Cerebellar nuclear complex (tissue), 1 donor: ENCODE data around the gene KCNG2.

Experiments
- DNase-seq, 2 experiments: peaks; one replicate each; lab custom pipeline; 2025; lab: John Stamatoyannopoulos, UW

The KCNG2 gene

GRCh38 chr18:79784965-79785770 lies 12.6 kb upstream of the KCNG2 start:
- DNase-seq = no peak

DNA sequence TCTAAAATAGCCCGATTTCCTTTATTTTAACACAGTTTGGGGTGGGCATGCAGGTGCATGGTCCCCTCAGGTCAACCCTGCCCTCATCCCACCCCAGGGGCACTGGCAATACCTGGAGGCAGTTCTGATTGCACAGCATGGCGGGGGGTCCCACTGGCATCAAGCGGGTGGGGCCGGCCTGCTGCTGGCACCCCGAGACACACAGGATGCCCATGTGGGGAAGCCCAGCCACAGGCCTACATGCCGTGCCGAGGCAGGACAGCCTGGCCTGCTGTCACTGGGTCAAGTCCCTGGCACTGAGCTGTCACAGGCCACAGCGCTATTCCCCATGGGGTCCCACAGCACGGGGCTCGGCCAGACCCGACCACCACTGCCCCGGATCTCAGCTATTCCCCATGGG lies 11.9 kb upstream of the KCNG2 start:
- DNase-seq = no peak

DNA sequence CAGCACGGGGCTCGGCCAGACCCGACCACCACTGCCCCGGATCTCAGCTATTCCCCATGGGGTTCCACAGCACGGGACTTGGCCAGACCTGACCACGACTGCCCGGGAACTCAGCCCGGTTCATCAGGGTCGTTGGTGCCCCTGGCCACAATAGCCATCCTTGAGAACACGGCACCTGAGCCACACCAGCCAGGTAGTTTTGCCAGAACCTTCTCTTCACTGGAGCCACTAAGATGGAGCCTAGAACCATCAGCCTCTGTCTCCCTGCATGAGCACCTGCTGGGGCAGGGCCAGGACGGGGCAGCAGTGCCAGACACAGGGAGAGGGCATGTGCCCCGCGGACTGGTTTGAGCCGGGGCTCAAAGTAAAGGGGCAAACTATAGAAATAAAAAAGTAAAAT lies 11.4 kb upstream of the KCNG2 start:
- no peak for DNase-seq

GRCh38 chr18:79786786-79787526 lies 10.8 kb upstream of the KCNG2 start:
- DNase-seq = no peak

DNA sequence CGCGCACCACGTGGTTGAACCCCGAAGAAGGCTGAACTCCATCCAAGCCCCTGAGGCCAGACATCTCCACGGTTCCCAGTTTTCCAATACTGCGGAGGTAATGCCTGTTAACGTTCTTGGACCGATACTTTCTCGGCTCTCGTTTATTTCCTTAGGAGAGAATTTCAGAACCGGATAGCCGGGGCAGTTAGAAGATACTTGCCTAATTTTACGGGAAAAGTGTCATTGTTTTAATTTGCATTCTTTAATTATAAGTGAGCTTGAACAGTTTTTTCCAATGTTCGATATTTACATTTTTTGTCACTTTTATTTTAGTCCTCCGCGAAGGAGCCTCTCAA lies 10.2 kb upstream of the KCNG2 start:
- no peak for DNase-seq

- no peak for DNase-seq
Measured at GRCh38 chr18:79787865-79788733, 9.6 kb upstream of the KCNG2 start.

- DNase-seq = no peak
Measured at GRCh38 chr18:79788734-79789085, 9.0 kb upstream of the KCNG2 start.

GRCh38 chr18:79789091-79789891 lies 8.4 kb upstream of the KCNG2 start:
- DNase-seq = no peak

DNA sequence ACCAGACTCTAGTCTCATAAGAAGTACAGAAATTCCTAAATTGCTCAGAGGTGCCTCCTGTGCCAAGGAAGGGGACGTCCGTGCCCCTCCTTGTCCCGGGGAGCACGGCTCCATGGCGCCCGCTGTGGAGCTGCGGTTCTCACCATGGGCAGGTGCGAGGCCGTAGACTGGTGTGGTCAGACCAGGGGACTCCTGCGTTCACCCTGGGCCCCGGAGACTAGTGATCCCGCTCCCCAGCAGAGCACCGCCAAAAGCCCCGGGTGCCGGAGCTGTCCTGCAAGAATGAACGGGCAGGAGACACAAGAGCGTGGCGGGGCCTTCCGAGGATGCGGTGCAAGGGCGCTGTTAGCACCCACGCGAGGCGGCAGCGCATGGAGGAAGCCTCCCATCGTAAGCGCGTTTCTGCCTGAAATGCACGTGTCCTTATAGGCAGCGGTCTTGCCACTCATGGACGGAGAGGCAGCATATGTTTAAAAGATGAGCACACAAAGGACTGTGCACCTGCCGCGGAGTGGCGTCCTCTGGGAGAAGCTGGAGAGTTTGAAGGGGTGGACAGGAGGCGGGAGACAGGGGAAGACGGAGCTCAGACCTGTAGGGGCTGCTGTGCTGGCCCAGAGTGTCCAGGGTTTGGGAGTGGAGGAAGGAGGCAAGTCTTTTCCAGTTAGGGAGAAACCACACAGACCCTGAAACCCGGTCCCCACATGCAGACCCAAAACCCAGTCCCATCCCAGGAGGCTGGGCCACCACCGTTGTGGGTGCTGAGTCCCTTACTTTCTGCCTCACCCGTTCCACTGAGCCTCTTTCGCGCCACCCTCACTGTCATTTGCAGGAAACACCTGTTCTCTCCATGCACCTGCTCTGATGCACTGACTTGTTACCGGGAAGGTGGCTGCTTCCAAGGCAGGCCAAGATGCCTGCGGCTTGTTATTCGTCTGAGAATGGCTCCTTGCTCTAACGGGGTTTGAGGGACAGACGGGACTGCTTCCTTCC lies 7.5 kb upstream of the KCNG2 start:
- no peak for DNase-seq

GRCh38 chr18:79790996-79791972 lies 6.5 kb upstream of the KCNG2 start:
- DNase-seq = no peak

DNA sequence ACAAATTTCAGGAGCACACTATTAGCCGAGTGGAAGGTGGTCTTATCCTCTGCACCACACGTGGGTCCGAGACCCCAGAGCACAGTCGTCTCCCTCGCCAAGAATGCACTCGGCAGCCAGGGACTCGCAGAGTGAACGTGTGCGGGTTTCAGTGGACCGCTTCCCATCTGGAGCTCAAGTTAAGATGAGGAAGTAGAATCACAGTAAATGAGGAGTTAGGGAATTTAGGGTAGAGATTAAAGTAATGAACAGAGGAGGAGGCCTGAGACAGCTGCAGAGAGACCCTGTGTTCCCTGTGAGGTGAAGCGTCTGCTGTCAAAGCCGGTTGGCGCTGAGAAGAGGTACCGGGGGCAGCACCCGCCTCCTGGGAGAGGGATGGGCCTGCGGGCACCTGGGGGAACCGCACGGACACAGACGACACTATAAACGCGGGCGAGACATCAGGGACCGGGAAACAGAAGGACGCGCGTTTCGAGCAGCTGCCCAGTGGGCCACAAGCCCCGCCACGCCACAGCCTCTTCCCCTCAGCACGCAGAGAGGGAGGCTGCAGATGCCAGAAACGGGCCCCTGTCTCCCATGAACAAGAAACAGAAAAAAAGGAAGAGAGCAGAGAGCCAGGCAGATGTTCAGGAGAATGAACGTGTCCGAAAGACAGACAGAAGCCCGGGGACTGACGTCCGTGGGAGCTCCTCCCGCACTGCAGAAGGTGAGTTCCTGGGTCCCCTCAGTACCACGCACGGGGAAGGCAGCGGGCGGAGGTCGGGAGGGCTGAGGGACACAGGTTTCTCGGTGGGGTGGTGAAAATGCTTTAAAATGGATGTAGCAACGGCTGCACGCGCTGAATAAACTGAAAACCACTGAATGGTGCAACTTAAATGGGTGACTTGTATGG lies 5.4 kb upstream of the KCNG2 start:
- no peak for DNase-seq

DNA sequence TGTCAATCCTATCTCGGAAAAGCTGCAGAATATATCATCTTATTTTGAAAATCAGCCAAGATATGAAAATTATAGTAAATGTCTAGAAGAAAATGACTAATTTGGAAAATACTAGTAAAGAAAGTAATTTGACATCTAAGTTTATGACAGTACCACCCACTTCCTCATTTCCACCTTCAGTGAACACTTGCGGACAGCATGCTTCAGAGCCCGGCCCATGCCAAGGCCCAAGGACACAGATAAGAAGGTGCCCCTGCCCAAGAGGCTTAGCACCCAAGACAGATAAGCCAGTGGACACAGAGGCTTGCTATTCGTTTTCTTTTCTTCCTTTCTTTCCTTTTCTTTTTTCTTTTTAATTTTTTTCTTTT lies 4.8 kb upstream of the KCNG2 start:
- no peak for DNase-seq

DNA sequence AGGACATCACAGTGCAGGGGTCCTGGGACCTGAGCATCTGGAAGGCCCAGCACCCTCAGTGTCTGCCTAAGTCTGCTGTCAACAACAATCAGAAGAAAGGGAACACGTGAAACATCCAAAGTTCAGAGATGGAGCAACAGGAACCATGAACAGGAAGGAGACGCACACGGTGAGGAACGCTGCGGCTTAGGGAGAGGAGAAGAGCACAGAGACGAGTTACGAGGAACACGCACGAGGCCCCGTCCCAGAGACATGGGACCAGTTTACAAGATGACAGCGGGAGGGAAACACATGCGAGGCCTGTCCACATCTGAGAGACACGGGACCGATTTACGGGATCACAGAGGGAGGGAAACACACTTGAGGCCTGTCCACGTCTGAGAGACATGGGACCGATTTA lies 2.9 kb upstream of the KCNG2 start:
- no peak for DNase-seq

- no peak for DNase-seq
Measured at GRCh38 chr18:79795446-79795845, 2.3 kb upstream of the KCNG2 start.

- no peak for DNase-seq
Measured at GRCh38 chr18:79796016-79796415, 1.7 kb upstream of the KCNG2 start.

- no peak for DNase-seq
Measured at GRCh38 chr18:79796531-79797405, 970 bp upstream of the KCNG2 start.

DNA sequence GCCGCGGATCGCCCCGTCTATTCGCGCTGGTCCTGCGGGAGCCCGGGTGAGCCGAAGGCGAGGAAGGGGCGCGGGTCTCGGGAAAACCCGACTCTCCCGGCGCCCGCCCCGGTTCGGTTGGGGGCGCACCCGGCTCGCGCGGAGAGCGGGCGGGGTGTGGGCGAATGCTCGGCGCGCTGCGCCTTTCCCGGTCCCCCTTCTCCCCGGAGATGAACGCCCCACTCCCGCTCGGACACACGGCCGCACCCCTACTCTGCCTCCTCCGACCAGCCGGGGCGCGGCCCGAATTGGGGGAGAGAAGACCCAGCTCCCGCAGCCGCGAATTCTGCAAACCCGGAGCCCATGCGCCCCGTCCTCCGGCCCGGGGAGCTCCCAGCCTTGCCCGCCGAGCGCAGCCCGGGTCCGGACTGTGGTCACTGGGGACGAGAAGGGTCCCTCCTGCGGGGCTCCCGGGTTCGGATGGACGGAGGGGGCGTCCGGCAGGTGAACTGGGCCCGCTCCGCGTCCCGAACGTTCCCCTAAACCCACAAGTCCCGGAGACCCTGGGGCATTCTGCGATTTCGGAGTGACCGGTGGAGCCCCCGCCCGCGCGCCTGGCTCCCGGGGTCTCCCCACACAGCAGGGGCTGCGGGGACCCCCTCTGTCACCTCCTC lies 734 bp downstream of the KCNG2 start:
- no peak for DNase-seq
